Retina (tissue), 1 donor: ENCODE measurements around the gene AKAP12.

Experiments
- DNase-seq: peaks from one replicate; pipeline ENCODE4 v3.0.0-alpha.2; 2016

The AKAP12 gene

GRCh38 chr6:151239603-151240035 lies at the start of gene AKAP12:
TSS of gene AKAP12 (plus strand) at chr6:151239967. CDS start at chr6:151240563, 596 bp downstream.
- DNase-seq: no peak

GRCh38 chr6:151191527-151191926 lies 48.2 kb upstream of the AKAP12 start:
- no peak for DNase-seq

- DNase-seq: no peak
Observed at GRCh38 chr6:151196555-151196954, 43.2 kb upstream of the AKAP12 start.

GRCh38 chr6:151197556-151197955 lies 42.2 kb upstream of the AKAP12 start:
- DNase-seq: no peak

GRCh38 chr6:151199991-151200390 lies 39.8 kb upstream of the AKAP12 start:
- no peak for DNase-seq

GRCh38 chr6:151205721-151206600 lies 33.8 kb upstream of the AKAP12 start:
- peak; percentile 49 for DNase-seq

GRCh38 chr6:151207674-151208073 lies 32.1 kb upstream of the AKAP12 start:
- DNase-seq: no peak

- DNase-seq: peak; percentile 42
Observed at GRCh38 chr6:151209071-151209831, 30.5 kb upstream of the AKAP12 start.

- no peak for DNase-seq
Observed at GRCh38 chr6:151211075-151211474, 28.7 kb upstream of the AKAP12 start.

GRCh38 chr6:151213352-151213751 lies 26.4 kb upstream of the AKAP12 start:
- DNase-seq: no peak

GRCh38 chr6:151215999-151216398 lies 23.8 kb upstream of the AKAP12 start:
- DNase-seq: no peak

GRCh38 chr6:151216804-151217203 lies 23.0 kb upstream of the AKAP12 start:
- peak; percentile 30 for DNase-seq

- DNase-seq: no peak
Observed at GRCh38 chr6:151219192-151219591, 20.6 kb upstream of the AKAP12 start.

- no peak for DNase-seq
Observed at GRCh38 chr6:151224076-151224475, 15.7 kb upstream of the AKAP12 start.

GRCh38 chr6:151225919-151226318 lies 13.8 kb upstream of the AKAP12 start:
- DNase-seq: no peak

GRCh38 chr6:151228788-151229400 lies 10.9 kb upstream of the AKAP12 start:
- DNase-seq: no peak

GRCh38 chr6:151229401-151230276 lies 10.1 kb upstream of the AKAP12 start:
- no peak for DNase-seq

- no peak for DNase-seq
Observed at GRCh38 chr6:151230277-151230577, 9.5 kb upstream of the AKAP12 start.

GRCh38 chr6:151232899-151233298 lies 6.9 kb upstream of the AKAP12 start:
- no peak for DNase-seq

- DNase-seq: no peak
Observed at GRCh38 chr6:151233731-151234130, 6.0 kb upstream of the AKAP12 start.

- no peak for DNase-seq
Observed at GRCh38 chr6:151236668-151237401, 2.9 kb upstream of the AKAP12 start.
